HepG2 (cell line): ENCODE measurements around the gene AHRR. TPM values are rescaled to one million over a fixed set of nuclear protein-coding genes. Genes with fewer than 3 reads are reported as not detected.

Source experiments
- BHLHE40 ChIP-seq: IDR thresholded peaks from 2 replicates; pipeline ENCODE4 v1.6.1; 2011; ENCODE audit warnings: low read length, improper control_type of control experiment
- FOXM1 ChIP-seq: sonication (generic); formaldehyde crosslinking; IDR thresholded peaks from 2 replicates; pipeline ENCODE4 v1.5.0; 2020; ENCODE audit warnings: missing genetic modification reagents
- MXD4 ChIP-seq: IDR thresholded peaks from 2 replicates; pipeline ENCODE4 v1.6.1; 2016; ENCODE audit warnings: mild to moderate bottlenecking, missing biosample characterization, missing genetic modification reagents
- PHF5A ChIP-seq: IDR thresholded peaks from one replicate; pipeline ENCODE4 v1.6.1; 2018; ENCODE audit warnings: low read depth, missing genetic modification reagents; ENCODE audit not compliant: unreplicated experiment
- SATB2 ChIP-seq: sonication (generic); formaldehyde crosslinking; IDR thresholded peaks from 2 replicates; pipeline ENCODE4 v1.5.0; 2020; ENCODE audit warnings: missing genetic modification reagents
- TSC22D2 ChIP-seq: sonication (generic); formaldehyde crosslinking; IDR thresholded peaks from 2 replicates; pipeline ENCODE4 v1.5.1; 2020; ENCODE audit warnings: missing genetic modification reagents, mild to moderate bottlenecking, borderline replicate concordance
- ZBTB49 ChIP-seq: sonication (generic); formaldehyde crosslinking; IDR thresholded peaks from 2 replicates; pipeline ENCODE4 v1.4.0; 2020; ENCODE audit warnings: missing genetic modification reagents, borderline replicate concordance
- ZC3H4 ChIP-seq: sonication (generic); formaldehyde crosslinking; IDR thresholded peaks from 2 replicates; pipeline ENCODE4 v1.4.0; 2020; ENCODE audit warnings: missing genetic modification reagents, borderline replicate concordance
- ZNF280D ChIP-seq: sonication (generic); formaldehyde crosslinking; IDR thresholded peaks from 2 replicates; pipeline ENCODE4 v1.5.1; 2020; ENCODE audit warnings: mild to moderate bottlenecking, missing genetic modification reagents
- polyA plus RNA-seq, 8 experiments: library from polyadenylated mRNA; depleted of rRNA in 3 of 8; stranded (reverse) in 7 of 8; unstranded in 1 of 8; fragments of >200 nt; fragmentation: Illumina TruSeq in 4 of 8; extraction: Trizol in 4 of 8; gene quantifications; 2 replicates each; pipeline versions ENCODE4 v1.2.1 to v1.2.3, GENCODE V29; 2011 to 2016; ENCODE audit warnings: low read depth in 4 of 8, missing spikeins in 1 of 8, mixed read lengths in 1 of 8; ENCODE audit not compliant: insufficient read depth in 1 of 8
- total RNA-seq, 5 experiments: library from RNA; depleted of rRNA; stranded (reverse); fragments of >200 nt; fragmentation: Illumina TruSeq; extraction: Trizol; gene quantifications; 2 replicates each; pipeline ENCODE4 v1.2.3, GENCODE V29; 2016; ENCODE audit warnings: low read depth in 1 of 5

AHRR gene
- total and polyA plus RNA-seq, 2 of the 13 experiments (the other 11 are each of a cell fraction or from before 2014, with no cell fraction given), result 0.28 to 0.35 TPM

- TF ChIP-seq ZNF280D (no peak), MXD4 (CRISPR knock-in tag) (peak; percentile 92), ZC3H4 (CRISPR knock-in tag) (no peak), BHLHE40 (peak; percentile 74), SATB2 (CRISPR knock-in tag) (peak; percentile 95; the same call in 1 of the 2 replicates), TSC22D2 (peak; percentile 92; the same call in 1 of the 2 replicates), PHF5A (CRISPR knock-in tag) (no peak), FOXM1 (CRISPR knock-in tag) (peak; percentile 81; the same call in 1 of the 2 replicates), ZBTB49 (CRISPR knock-in tag) (0 out of 2 replicates have a peak, but pooled peaks have one; percentile 74)
Observed at GRCh38 chr5:472656-473550, 151.4 kb downstream of the AHRR start (continued).
